Measurements from ENCODE around the gene CFAP92. TPM values are rescaled to one million over a fixed set of nuclear protein-coding genes. Genes with fewer than 3 reads are reported as not detected.

Gene CFAP92
- total RNA-seq, 1 donor from 2014 or later, result 2.7 TPM

GRCh38 chr3:128906031-128906803 is 87.7 kb downstream of the CFAP92 start:
- Mint-ChIP-seq H3K4me1 (ENCODE audit: low read depth) (no peaks in the 10 kb centered on the region), H3K36me3 (ENCODE audit: insufficient read depth) (peaks cover 8% of the 10 kb centered on the region), H3K27ac (no peak overlapping the region), H3K27me3 (no peaks in the 10 kb centered on the region), H3K9me3 (ENCODE audit: low read depth) (no peaks in the 10 kb centered on the region), H3K4me3 (ENCODE audit: low read depth) (no peak overlapping the region)
- no peak for TF ChIP-seq CTCF (IDR thresholded peaks at IDR 0.05; ENCODE audit: unreplicated experiment)
- no peak for DNase-seq (ENCODE audit: low spot score, unreplicated experiment)

- TF ChIP-seq CTCF (IDR thresholded peaks at IDR 0.05; ENCODE audit: unreplicated experiment), result no peak
- H3K27me3 Mint-ChIP-seq, result no peaks in the 10 kb centered on the region
- DNase-seq (ENCODE audit: low spot score, unreplicated experiment), result no peak
- H3K4me3 Mint-ChIP-seq (ENCODE audit: low read depth), result no peak overlapping the region
- peaks cover 13% of the 10 kb centered on the region for H3K36me3 Mint-ChIP-seq (ENCODE audit: insufficient read depth)
- no peaks in the 10 kb centered on the region for H3K9me3 Mint-ChIP-seq (ENCODE audit: low read depth)
- H3K4me1 Mint-ChIP-seq (ENCODE audit: low read depth), result no peaks in the 10 kb centered on the region
- H3K27ac Mint-ChIP-seq, result no peak overlapping the region
Measured at GRCh38 chr3:128903501-128903900, 90.4 kb downstream of the CFAP92 start.

GRCh38 chr3:128902426-128902825 is 91.5 kb downstream of the CFAP92 start:
- H3K27me3 Mint-ChIP-seq, result no peaks in the 10 kb centered on the region
- TF ChIP-seq CTCF (IDR thresholded peaks at IDR 0.05; ENCODE audit: unreplicated experiment), result no peak
- H3K4me3 Mint-ChIP-seq (ENCODE audit: low read depth), result no peak overlapping the region
- no peak for DNase-seq (ENCODE audit: low spot score, unreplicated experiment)
- peaks cover 18% of the 10 kb centered on the region for H3K36me3 Mint-ChIP-seq (ENCODE audit: insufficient read depth)
- H3K27ac Mint-ChIP-seq, result no peak overlapping the region
- H3K9me3 Mint-ChIP-seq (ENCODE audit: low read depth), result no peaks in the 10 kb centered on the region
- no peaks in the 10 kb centered on the region for H3K4me1 Mint-ChIP-seq (ENCODE audit: low read depth)

GRCh38 chr3:128895843-128896697 is 97.8 kb downstream of the CFAP92 start:
- DNase-seq (ENCODE audit: low spot score, unreplicated experiment), result no peak
- H3K27ac Mint-ChIP-seq, result no peak overlapping the region
- no peaks in the 10 kb centered on the region for H3K27me3 Mint-ChIP-seq
- no peaks in the 10 kb centered on the region for H3K4me1 Mint-ChIP-seq (ENCODE audit: low read depth)
- no peak overlapping the region for H3K4me3 Mint-ChIP-seq (ENCODE audit: low read depth)
- H3K9me3 Mint-ChIP-seq (ENCODE audit: low read depth), result no peaks in the 10 kb centered on the region
- H3K36me3 Mint-ChIP-seq (ENCODE audit: insufficient read depth), result peaks cover 18% of the 10 kb centered on the region
- no peak for TF ChIP-seq CTCF (IDR thresholded peaks at IDR 0.05; ENCODE audit: unreplicated experiment)

GRCh38 chr3:128889139-128889894 is 104.6 kb downstream of the CFAP92 start:
- H3K4me1 Mint-ChIP-seq (ENCODE audit: low read depth), result no peaks in the 10 kb centered on the region
- no peak for TF ChIP-seq CTCF (IDR thresholded peaks at IDR 0.05; ENCODE audit: unreplicated experiment)
- no peak overlapping the region for H3K4me3 Mint-ChIP-seq (ENCODE audit: low read depth)
- no peaks in the 10 kb centered on the region for H3K27me3 Mint-ChIP-seq
- H3K36me3 Mint-ChIP-seq (ENCODE audit: insufficient read depth), result peaks cover 7% of the 10 kb centered on the region
- no peaks in the 10 kb centered on the region for H3K9me3 Mint-ChIP-seq (ENCODE audit: low read depth)
- DNase-seq (ENCODE audit: low spot score, unreplicated experiment), result no peak
- H3K27ac Mint-ChIP-seq, result no peak overlapping the region
